ENCODE results near the gene PITPNM3.

Gene PITPNM3

DNA sequence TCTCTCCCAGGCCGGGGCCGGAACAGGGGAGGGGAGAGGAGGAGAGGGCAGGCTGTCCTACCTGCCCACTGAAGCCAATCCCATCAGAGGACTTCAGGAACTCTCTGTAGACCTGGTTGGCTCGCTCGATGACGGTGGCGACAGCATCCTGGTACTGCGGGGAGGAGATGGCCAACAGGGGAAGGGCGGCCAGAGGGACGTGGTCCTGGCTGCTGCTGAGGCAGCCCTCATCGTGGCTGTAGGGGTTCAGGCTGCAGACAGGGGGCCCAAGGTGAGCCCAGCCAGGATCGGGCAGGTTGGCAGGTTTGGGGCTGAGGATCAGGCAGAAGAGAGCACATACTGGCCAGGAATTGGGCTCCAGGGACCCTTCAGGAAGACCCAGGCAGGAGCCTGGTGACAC lies 77.9 kb downstream of the PITPNM3 start:
- in situ Hi-C loops (cut with MboI; ENCODE audit: low sequenced_read_pairs, unreplicated experiment), result no loop called here
- TF ChIP-seq, protein P1, sequence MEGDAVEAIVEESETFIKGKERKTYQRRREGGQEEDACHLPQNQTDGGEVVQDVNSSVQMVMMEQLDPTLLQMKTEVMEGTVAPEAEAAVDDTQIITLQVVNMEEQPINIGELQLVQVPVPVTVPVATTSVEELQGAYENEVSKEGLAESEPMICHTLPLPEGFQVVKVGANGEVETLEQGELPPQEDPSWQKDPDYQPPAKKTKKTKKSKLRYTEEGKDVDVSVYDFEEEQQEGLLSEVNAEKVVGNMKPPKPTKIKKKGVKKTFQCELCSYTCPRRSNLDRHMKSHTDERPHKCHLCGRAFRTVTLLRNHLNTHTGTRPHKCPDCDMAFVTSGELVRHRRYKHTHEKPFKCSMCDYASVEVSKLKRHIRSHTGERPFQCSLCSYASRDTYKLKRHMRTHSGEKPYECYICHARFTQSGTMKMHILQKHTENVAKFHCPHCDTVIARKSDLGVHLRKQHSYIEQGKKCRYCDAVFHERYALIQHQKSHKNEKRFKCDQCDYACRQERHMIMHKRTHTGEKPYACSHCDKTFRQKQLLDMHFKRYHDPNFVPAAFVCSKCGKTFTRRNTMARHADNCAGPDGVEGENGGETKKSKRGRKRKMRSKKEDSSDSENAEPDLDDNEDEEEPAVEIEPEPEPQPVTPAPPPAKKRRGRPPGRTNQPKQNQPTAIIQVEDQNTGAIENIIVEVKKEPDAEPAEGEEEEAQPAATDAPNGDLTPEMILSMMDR (IDR thresholded peaks at IDR 0.05; ENCODE audit: borderline replicate concordance, control extremely low read depth, extremely low read depth, insufficient read depth, missing control alignments), result no peak
- no peak for DNase-seq (ENCODE audit: low spot score)

DNA sequence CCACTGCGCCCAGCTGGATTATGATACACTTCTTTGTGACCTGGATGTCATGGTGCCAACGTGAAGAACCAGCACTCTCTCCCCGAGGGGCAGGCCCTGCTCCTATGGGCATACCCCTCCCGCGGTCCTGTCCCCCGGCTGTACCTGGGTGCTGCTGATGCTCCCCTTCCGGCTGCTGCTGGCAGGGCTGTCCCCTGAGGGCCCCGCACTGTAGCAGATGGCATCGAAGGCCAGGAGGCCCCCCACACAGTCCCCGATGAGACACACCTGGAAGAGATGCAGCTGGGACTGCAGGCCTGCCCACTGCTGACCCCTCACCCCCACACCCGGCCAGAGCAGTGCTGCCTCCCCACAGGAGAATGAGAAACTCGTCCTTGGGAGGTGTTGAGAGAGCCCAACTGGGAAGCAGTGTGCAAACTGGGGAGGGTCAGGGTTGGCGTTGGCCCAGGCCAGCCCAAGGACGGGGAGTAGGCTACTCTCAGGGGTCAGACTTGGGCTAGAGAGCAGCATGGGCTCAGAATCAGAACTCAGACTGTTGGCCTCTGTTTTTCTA lies 78.4 kb downstream of the PITPNM3 start:
- in situ Hi-C loops (cut with MboI; ENCODE audit: low sequenced_read_pairs, unreplicated experiment), result no loop called here
- no peak for DNase-seq (ENCODE audit: low spot score)
- TF ChIP-seq, protein P1 (IDR thresholded peaks at IDR 0.05; ENCODE audit: borderline replicate concordance, control extremely low read depth, extremely low read depth, insufficient read depth, missing control alignments), result no peak

DNA sequence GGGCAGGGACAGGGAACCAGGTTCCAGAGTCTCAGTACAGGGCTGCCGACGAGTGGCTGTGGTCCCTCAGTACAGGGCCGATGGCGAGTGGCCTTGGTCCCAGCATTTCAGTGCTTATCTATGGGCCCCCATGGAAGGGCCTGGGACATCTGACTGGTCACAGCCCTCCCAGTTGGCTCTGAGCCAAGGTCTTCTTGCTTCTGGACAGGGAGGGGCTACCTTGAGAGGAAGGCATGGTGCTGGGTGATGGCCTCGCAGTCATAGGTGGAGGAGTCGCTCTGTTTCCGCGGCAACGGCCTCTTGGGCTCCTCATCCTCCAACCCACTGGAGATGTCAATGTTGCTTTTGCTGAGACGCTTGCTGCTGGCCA lies 79.6 kb downstream of the PITPNM3 start:
- in situ Hi-C loops (cut with MboI; ENCODE audit: low sequenced_read_pairs, unreplicated experiment), result no loop called here
- TF ChIP-seq, protein P1 (IDR thresholded peaks at IDR 0.05; ENCODE audit: borderline replicate concordance, control extremely low read depth, extremely low read depth, insufficient read depth, missing control alignments), result no peak

DNA sequence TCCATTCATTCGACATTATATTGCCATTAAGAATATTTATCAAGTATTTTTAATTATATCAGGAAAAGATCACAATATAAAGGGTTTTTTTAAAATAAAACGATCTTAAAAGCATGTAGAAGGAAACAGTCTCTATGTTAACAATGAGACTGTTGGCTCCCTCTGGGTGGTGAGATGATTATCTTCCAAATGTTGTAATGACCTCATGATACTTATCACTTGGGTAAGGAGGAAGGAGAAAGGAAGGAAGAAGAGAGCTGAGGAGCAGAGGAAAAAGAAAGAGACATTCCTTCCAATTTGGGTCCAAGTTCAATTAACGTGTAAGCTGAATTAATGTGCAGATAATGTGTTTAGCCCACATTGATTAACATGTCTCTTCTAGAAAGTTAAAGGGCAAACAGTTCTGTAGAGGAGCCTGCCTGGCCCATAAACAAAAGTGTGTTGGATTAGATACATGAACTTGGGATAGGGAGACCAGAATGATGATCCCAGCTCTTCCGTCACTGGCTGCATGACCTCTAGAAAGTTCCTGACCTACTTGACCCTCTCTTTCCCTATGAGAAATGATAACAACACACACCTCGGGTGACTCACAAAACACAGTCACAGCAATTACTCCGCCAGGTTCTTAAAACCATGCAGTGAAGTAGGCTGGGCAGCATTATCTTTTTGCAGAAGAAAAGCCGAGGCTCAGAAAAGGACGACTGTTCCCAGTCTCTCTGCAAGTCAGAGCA lies 80.1 kb downstream of the PITPNM3 start:
- DNase-seq (ENCODE audit: low spot score), result no peak
- TF ChIP-seq, protein P1 (IDR thresholded peaks at IDR 0.05; ENCODE audit: borderline replicate concordance, control extremely low read depth, extremely low read depth, insufficient read depth, missing control alignments), result no peak
- in situ Hi-C loops (cut with MboI; ENCODE audit: low sequenced_read_pairs, unreplicated experiment), result no loop called here

More for the DNA sequence above, 79.6 kb downstream of the PITPNM3 start:
- DNase-seq (ENCODE audit: low spot score), result no peak

DNA sequence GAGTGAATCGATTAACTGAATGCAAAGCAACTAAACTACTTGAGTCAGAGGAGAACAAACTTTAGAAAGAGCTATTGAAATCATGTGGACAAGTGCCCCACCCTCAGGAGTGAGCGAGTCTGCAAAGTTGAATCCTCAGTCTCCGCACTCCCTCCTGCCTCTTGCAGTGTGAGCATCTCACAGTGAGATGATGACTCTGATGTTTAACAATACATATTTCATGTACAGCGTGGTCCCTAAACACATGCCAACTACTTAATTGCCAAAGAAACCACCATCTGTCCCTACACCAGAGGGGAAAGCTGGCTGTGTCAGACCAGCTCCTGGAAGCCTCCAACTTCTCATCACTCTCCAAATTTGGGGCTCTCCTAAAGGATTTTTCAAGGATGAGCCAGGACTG lies 80.9 kb downstream of the PITPNM3 start:
- in situ Hi-C loops (cut with MboI; ENCODE audit: low sequenced_read_pairs, unreplicated experiment), result no loop called here
- TF ChIP-seq, protein P1 (IDR thresholded peaks at IDR 0.05; ENCODE audit: borderline replicate concordance, control extremely low read depth, extremely low read depth, insufficient read depth, missing control alignments), result no peak
- no peak for DNase-seq (ENCODE audit: low spot score)

DNA sequence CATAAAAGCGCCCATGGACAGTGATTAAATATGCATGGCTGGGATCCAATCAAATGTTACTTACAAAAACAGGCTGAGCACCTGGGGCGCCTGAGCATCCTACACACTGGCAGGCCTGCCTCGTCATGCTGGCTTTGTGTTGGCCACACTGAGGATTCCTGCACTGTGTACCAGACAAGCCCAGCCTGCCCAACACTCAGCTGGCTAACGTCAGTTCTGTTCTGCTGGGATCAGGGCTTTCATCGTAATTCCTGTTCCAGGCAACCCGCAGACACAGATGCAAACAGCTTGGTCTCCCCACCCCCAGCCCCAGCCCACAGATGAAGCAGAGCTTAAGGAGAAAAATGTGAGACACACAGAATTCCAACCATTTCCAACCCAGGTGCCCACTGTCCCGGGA lies 81.4 kb downstream of the PITPNM3 start:
- in situ Hi-C loops (cut with MboI; ENCODE audit: low sequenced_read_pairs, unreplicated experiment), result no loop called here
- TF ChIP-seq, protein P1 (IDR thresholded peaks at IDR 0.05; ENCODE audit: borderline replicate concordance, control extremely low read depth, extremely low read depth, insufficient read depth, missing control alignments), result no peak
- DNase-seq (ENCODE audit: low spot score), result no peak
